Panc1 (cell line): ENCODE results near the gene ITPR3. TPM values are rescaled to one million over a fixed set of nuclear protein-coding genes. Genes with fewer than 3 reads are reported as not detected.

Experiments
- ATAC-seq: fragments of 200-7000 bp; cut with Tn5 transposase; 2 replicates; pipeline ENCODE4 v1.9.1; 2020; ENCODE audit warnings: mild to moderate bottlenecking, moderate library complexity
- BruUV-seq: library from RNA; stranded (reverse); fragments of 400-500 nt; replicated peaks from 2 replicates; lab custom pipeline; 2021; lab: Mats Ljungman, UMichigan
- CTCF ChIA-PET: fragments of 300-600 bp; sonication (Branson Sonifier 250); formaldehyde crosslinking; loops from one replicate; lab custom pipeline; 2022; ENCODE audit warnings: antibody characterized with exemption; lab: Charles Lee
- POLR2A ChIA-PET: fragments of 300-600 bp; sonication (Branson Sonifier 250); formaldehyde crosslinking; loops from one replicate; lab custom pipeline; 2022; ENCODE audit warnings: antibody characterized with exemption; lab: Charles Lee
- DNase-seq: peaks from one replicate; pipeline ENCODE4 v3.0.0-alpha.2; 2010; ENCODE audit warnings: low read depth, low spot score
- H3K27ac ChIP-seq: 2 replicates; pipeline ENCODE4 v1.5.1; 2011; ENCODE audit warnings: mild to moderate bottlenecking, low read length, inconsistent platforms
- H3K27me3 ChIP-seq: fragments of 200-500 bp; sonication (Bioruptor generic); 2 replicates; pipeline ENCODE4 v1.6.0; 2014; ENCODE audit warnings: low read length, inconsistent platforms; ENCODE audit not compliant: control insufficient read depth, insufficient read depth
- H3K36me3 ChIP-seq: fragments of 200-500 bp; sonication (Bioruptor generic); 2 replicates; pipeline ENCODE4 v1.5.1; 2014; ENCODE audit warnings: inconsistent platforms, mild to moderate bottlenecking, low read length, moderate library complexity; ENCODE audit not compliant: control insufficient read depth, insufficient read depth
- H3K4me1 ChIP-seq: 2 replicates; pipeline ENCODE4 v1.5.1; 2011; ENCODE audit warnings: inconsistent platforms, mild to moderate bottlenecking, low read length, moderate library complexity; ENCODE audit not compliant: control insufficient read depth, insufficient read depth
- H3K4me3 ChIP-seq, 2 experiments: 2 replicates each; pipeline ENCODE4 v1.5.1; 2011 to 2012; ENCODE audit warnings: low read depth in 2 of 2, low read length in 2 of 2, mild to moderate bottlenecking in 2 of 2, inconsistent platforms in 1 of 2, moderate library complexity in 1 of 2
- H3K9me3 ChIP-seq: fragments of 200-500 bp; sonication (Bioruptor generic); 2 replicates; pipeline ENCODE4 v1.5.1; 2014; ENCODE audit warnings: low read depth, mild to moderate bottlenecking, inconsistent platforms, low read length, moderate library complexity; ENCODE audit not compliant: control insufficient read depth, insufficient read depth
- POLR2AphosphoS5 ChIP-seq: IDR thresholded peaks from 2 replicates; pipeline ENCODE4 v1.6.1; 2012; ENCODE audit warnings: mild to moderate bottlenecking, low read depth, low read length, moderate library complexity
- SIN3A ChIP-seq: IDR thresholded peaks from 2 replicates; pipeline ENCODE4 v1.6.1; 2012; ENCODE audit warnings: low read depth, mild to moderate bottlenecking, low read length, moderate library complexity, borderline replicate concordance; ENCODE audit not compliant: insufficient read depth
- TCF7L2 ChIP-seq: IDR thresholded peaks from 2 replicates; pipeline ENCODE4 v1.6.1; 2011; ENCODE audit warnings: mild to moderate bottlenecking, low read depth, low read length, inconsistent platforms
- in situ Hi-C: cut with HindIII; loops from 2 replicates; pipeline ENCODE4 v1.10.0; 2016; ENCODE audit warnings: low sequenced_read_pairs, low pct_unique_long_range_greater_than_20kb
- intact Hi-C: fragments of 100-400 bp; cut with micrococcal nuclease; formaldehyde crosslinking; loops from one replicate; pipeline ENCODE4 v1.10.0; 2022; ENCODE audit not compliant: unreplicated experiment
- total RNA-seq: library from RNA; stranded (reverse); gene quantifications from one replicate; pipeline ENCODE4 v1.2.1, GENCODE V29; 2021; ENCODE audit not compliant: unreplicated experiment
- TF ChIP-seq, protein P1 (sequence below): fragments of 450-650 bp; IDR thresholded peaks from 2 replicates; pipeline ENCODE4 v1.5.1; 2017; ENCODE audit warnings: mild to moderate bottlenecking
- TF ChIP-seq, protein P2 (sequence below), 2 experiments: IDR thresholded peaks; 2 replicates each; pipeline ENCODE4 v1.6.1; 2011 to 2012; ENCODE audit warnings: low read depth in 2 of 2, control low read depth in 1 of 2, low read length in 1 of 2, mild to moderate bottlenecking in 1 of 2, moderate library complexity in 1 of 2; ENCODE audit not compliant: insufficient read depth in 1 of 2

ITPR3 gene
- total RNA-seq, 1 experiment from 2014 or later = 65.8 TPM

DNA sequence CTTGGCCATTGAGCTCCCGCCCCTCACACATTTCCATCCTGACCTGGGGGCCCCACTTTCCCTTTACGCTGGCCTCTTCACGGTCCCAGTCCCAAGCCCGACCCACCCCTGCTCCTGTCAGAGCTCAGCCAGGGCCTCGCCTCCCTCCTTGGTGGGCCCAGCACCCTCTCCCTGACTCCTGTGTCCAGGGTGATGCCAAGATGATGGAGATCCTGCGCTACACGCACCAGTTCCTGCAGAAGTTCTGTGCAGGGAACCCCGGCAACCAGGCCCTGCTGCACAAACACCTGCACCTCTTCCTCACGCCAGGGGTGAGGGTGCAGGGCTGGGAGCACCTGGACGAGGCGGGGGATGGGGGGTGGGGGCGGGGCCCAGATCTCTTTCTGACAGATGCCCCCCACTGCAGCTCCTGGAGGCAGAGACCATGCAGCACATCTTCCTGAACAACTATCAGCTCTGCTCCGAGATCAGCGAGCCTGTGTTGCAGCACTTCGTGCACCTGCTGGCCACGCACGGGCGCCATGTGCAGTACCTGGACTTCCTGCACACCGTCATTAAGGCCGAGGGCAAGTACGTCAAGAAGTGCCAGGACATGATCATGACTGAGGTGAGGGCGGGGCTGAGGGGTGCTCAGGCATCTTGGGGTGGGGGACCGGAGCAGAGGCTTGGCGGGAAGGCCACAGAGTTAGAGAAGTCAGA, 57.3 kb downstream of the ITPR3 start:
- no peak for ATAC-seq

DNA sequence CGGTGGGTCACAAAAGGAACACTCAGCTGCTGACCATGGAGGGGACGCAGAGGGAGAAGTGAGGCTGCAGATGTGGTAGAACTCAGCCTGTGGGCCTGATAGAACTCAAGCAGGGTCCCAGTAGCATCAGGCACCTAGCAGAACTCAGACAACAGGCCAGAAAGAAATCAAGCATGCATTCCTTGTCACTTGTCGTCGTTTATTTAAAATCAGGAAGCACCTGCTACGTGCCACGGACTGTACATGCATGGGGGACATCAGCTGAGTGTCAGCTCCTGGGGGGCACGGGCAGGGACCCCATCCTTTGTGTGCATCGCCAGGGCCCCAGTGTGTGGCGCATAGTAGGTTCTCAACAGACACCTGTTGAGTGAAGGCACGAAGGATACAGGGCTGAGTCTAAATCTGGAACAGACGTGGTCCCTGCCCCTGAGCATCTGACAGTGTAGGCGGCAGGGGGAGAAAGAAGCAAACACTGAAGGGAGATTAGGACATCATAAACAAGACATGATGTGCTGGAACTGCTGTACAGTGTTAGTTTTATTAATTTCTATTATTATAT, 57.9 kb downstream of the ITPR3 start:
- no peak for TF ChIP-seq SIN3A
- no peak for TF ChIP-seq TCF7L2
- TF ChIP-seq, protein P1, sequence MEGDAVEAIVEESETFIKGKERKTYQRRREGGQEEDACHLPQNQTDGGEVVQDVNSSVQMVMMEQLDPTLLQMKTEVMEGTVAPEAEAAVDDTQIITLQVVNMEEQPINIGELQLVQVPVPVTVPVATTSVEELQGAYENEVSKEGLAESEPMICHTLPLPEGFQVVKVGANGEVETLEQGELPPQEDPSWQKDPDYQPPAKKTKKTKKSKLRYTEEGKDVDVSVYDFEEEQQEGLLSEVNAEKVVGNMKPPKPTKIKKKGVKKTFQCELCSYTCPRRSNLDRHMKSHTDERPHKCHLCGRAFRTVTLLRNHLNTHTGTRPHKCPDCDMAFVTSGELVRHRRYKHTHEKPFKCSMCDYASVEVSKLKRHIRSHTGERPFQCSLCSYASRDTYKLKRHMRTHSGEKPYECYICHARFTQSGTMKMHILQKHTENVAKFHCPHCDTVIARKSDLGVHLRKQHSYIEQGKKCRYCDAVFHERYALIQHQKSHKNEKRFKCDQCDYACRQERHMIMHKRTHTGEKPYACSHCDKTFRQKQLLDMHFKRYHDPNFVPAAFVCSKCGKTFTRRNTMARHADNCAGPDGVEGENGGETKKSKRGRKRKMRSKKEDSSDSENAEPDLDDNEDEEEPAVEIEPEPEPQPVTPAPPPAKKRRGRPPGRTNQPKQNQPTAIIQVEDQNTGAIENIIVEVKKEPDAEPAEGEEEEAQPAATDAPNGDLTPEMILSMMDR = no peak
- no peak for TF ChIP-seq POLR2AphosphoS5
- TF ChIP-seq, protein P2, sequence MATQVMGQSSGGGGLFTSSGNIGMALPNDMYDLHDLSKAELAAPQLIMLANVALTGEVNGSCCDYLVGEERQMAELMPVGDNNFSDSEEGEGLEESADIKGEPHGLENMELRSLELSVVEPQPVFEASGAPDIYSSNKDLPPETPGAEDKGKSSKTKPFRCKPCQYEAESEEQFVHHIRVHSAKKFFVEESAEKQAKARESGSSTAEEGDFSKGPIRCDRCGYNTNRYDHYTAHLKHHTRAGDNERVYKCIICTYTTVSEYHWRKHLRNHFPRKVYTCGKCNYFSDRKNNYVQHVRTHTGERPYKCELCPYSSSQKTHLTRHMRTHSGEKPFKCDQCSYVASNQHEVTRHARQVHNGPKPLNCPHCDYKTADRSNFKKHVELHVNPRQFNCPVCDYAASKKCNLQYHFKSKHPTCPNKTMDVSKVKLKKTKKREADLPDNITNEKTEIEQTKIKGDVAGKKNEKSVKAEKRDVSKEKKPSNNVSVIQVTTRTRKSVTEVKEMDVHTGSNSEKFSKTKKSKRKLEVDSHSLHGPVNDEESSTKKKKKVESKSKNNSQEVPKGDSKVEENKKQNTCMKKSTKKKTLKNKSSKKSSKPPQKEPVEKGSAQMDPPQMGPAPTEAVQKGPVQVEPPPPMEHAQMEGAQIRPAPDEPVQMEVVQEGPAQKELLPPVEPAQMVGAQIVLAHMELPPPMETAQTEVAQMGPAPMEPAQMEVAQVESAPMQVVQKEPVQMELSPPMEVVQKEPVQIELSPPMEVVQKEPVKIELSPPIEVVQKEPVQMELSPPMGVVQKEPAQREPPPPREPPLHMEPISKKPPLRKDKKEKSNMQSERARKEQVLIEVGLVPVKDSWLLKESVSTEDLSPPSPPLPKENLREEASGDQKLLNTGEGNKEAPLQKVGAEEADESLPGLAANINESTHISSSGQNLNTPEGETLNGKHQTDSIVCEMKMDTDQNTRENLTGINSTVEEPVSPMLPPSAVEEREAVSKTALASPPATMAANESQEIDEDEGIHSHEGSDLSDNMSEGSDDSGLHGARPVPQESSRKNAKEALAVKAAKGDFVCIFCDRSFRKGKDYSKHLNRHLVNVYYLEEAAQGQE (IDR thresholded peaks at IDR 0.05; ENCODE audit: insufficient read depth in 1 of 2, low read depth in 2 of 2, low read length in 1 of 2) = no peak
- ATAC-seq (no peak), DNase-seq (no peak)
- Histone ChIP-seq H3K4me1 (no peaks in the 10 kb centered on the region), H3K27ac (no peak overlapping the region), H3K9me3 (no peaks in the 10 kb centered on the region), H3K27me3 (no peaks in the 10 kb centered on the region), H3K4me3 (no peak overlapping the region), H3K36me3 (no peaks in the 10 kb centered on the region)
- intact Hi-C loops = no loop called here
- ChIA-PET CTCF (no interaction called here), POLR2A (no interaction called here)
- in situ Hi-C loops = no loop called here
- BruUV-seq = no TSS peak

More for the DNA sequence above, 57.3 kb downstream of the ITPR3 start:
- H3K9me3 ChIP-seq = no peaks in the 10 kb centered on the region
- intact Hi-C loops (no loop called here), in situ Hi-C loops (no loop called here)
- DNase-seq = no peak
- H3K27ac ChIP-seq = no peak overlapping the region
- H3K27me3 ChIP-seq = no peaks in the 10 kb centered on the region
- ChIA-PET CTCF (no interaction called here), POLR2A (no interaction called here)
- no peak overlapping the region for H3K4me3 ChIP-seq
- TF ChIP-seq POLR2AphosphoS5 (no peak), TCF7L2 (no peak), SIN3A (no peak)
- TF ChIP-seq, protein P1 = no peak
- TF ChIP-seq, protein P2 (IDR thresholded peaks at IDR 0.05; ENCODE audit: insufficient read depth in 1 of 2, low read depth in 2 of 2, low read length in 1 of 2) = no peak
- peaks cover 1% of the 10 kb centered on the region for H3K4me1 ChIP-seq
- H3K36me3 ChIP-seq = no peaks in the 10 kb centered on the region
- BruUV-seq = no TSS peak
